SHP77 (cell line): ENCODE data around the gene CYB561A3.
A peak's percentile ranks its signal among the peaks of the same experiment; 100 is the strongest.

Source experiments
- DNase-seq, 2 experiments: peaks; one replicate each; lab custom pipeline; 2025; lab: John Stamatoyannopoulos, UW

The CYB561A3 gene

GRCh38 chr11:61369372-61370348 lies 8.0 kb upstream of the CYB561A3 start:
- DNase-seq = no peak

GRCh38 chr11:61368646-61369045 lies 7.0 kb upstream of the CYB561A3 start:
- DNase-seq = no peak

GRCh38 chr11:61367406-61367805 lies 5.7 kb upstream of the CYB561A3 start:
- DNase-seq = no peak

- no peak for DNase-seq
These were observed 2.5 kb upstream of the CYB561A3 start for GRCh38 chr11:61364012-61364675.

- DNase-seq = peak; percentile 19 to 51
These were observed 827 bp upstream of the CYB561A3 start for GRCh38 chr11:61362542-61362875.

- no peak for DNase-seq
These were observed 393 bp downstream of the CYB561A3 start for GRCh38 chr11:61361237-61361740.

- DNase-seq = no peak
These were observed 2.2 kb downstream of the CYB561A3 start for GRCh38 chr11:61359516-61359915.

- no peak for DNase-seq
These were observed 3.1 kb downstream of the CYB561A3 start for GRCh38 chr11:61358566-61358965.

- no peak for DNase-seq
These were observed 3.8 kb downstream of the CYB561A3 start for GRCh38 chr11:61357894-61358239.

- DNase-seq = no peak
These were observed 4.3 kb downstream of the CYB561A3 start for GRCh38 chr11:61357233-61357893.

- no peak for DNase-seq
These were observed 5.0 kb downstream of the CYB561A3 start for GRCh38 chr11:61356706-61357105.

- DNase-seq = no peak
These were observed 7.5 kb downstream of the CYB561A3 start for GRCh38 chr11:61354208-61354607.

- DNase-seq = no peak
These were observed 8.3 kb downstream of the CYB561A3 start for GRCh38 chr11:61353131-61354067.

GRCh38 chr11:61352038-61352437 lies 9.6 kb downstream of the CYB561A3 start:
- no peak for DNase-seq

GRCh38 chr11:61350803-61351202 lies 10.9 kb downstream of the CYB561A3 start:
- no peak for DNase-seq

GRCh38 chr11:61350336-61350735 lies 11.3 kb downstream of the CYB561A3 start:
- no peak for DNase-seq

- no peak for DNase-seq
These were observed 11.8 kb downstream of the CYB561A3 start for GRCh38 chr11:61349916-61350315.

- DNase-seq = no peak
These were observed 12.4 kb downstream of the CYB561A3 start for GRCh38 chr11:61349189-61349751.

- DNase-seq = no peak
These were observed 13.7 kb downstream of the CYB561A3 start for GRCh38 chr11:61347916-61348461.

GRCh38 chr11:61345954-61346843 lies 15.5 kb downstream of the CYB561A3 start:
- DNase-seq = no peak
